ENCODE results near the gene UBE2D2. TPM values are rescaled to one million over a fixed set of nuclear protein-coding genes. Genes with fewer than 3 reads are reported as not detected.
A peak's percentile ranks its signal among the peaks of the same experiment; 100 is the strongest.

UBE2D2 gene
- total and polyA plus RNA-seq, 2 of the 13 experiments (the other 11 are each of a cell fraction or from before 2014, with no cell fraction given) = 79.1 to 109 TPM

- TF ChIP-seq IRF1 (CRISPR knock-in tag; IDR thresholded peaks at IDR 0.05; ENCODE audit: low read depth) = no peak
- TF ChIP-seq ZFX (CRISPR knock-in tag; IDR thresholded peaks at IDR 0.05; ENCODE audit: low read depth) = peak; percentile 82
- TF ChIP-seq, protein P1, sequence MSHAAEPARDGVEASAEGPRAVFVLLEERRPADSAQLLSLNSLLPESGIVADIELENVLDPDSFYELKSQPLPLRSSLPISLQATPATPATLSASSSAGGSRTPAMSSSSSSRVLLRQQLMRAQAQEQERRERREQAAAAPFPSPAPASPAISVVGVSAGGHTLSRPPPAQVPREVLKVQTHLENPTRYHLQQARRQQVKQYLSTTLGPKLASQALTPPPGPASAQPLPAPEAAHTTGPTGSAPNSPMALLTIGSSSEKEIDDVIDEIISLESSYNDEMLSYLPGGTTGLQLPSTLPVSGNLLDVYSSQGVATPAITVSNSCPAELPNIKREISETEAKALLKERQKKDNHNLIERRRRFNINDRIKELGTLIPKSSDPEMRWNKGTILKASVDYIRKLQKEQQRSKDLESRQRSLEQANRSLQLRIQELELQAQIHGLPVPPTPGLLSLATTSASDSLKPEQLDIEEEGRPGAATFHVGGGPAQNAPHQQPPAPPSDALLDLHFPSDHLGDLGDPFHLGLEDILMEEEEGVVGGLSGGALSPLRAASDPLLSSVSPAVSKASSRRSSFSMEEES (CRISPR knock-in tag; IDR thresholded peaks at IDR 0.05) = no peak
- peak; percentile 83; the same call in 1 of the 2 replicates for TF ChIP-seq ZNF234 (CRISPR knock-in tag; conservative IDR thresholded peaks at IDR 0.05)
- TF ChIP-seq DMTF1 (CRISPR knock-in tag; IDR thresholded peaks at IDR 0.05) = 0 out of 2 replicates have a peak, but pooled peaks have one; percentile 57
- peak; percentile 68 for TF ChIP-seq THAP11 (CRISPR knock-in tag; IDR thresholded peaks at IDR 0.05)
- TF ChIP-seq AHR (CRISPR knock-in tag; IDR thresholded peaks at IDR 0.05) = no peak
- TF ChIP-seq, protein P2, sequence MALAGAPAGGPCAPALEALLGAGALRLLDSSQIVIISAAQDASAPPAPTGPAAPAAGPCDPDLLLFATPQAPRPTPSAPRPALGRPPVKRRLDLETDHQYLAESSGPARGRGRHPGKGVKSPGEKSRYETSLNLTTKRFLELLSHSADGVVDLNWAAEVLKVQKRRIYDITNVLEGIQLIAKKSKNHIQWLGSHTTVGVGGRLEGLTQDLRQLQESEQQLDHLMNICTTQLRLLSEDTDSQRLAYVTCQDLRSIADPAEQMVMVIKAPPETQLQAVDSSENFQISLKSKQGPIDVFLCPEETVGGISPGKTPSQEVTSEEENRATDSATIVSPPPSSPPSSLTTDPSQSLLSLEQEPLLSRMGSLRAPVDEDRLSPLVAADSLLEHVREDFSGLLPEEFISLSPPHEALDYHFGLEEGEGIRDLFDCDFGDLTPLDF (CRISPR knock-in tag; IDR thresholded peaks at IDR 0.05) = peak; percentile 77
- 0 out of 2 replicates have a peak, but pooled peaks have one; percentile 27 for TF ChIP-seq ZSCAN22 (CRISPR knock-in tag; IDR thresholded peaks at IDR 0.05)
- TF ChIP-seq KMT2A (CRISPR knock-in tag; IDR thresholded peaks at IDR 0.05) = peak; percentile 71; the same call in 1 of the 2 replicates
- TF ChIP-seq CSRNP2 (CRISPR knock-in tag; conservative IDR thresholded peaks at IDR 0.05; ENCODE audit: low read depth) = 0 out of 2 replicates have a peak, but pooled peaks have one; percentile 25
- no peak for TF ChIP-seq HMGXB3 (CRISPR knock-in tag; IDR thresholded peaks at IDR 0.05; ENCODE audit: borderline replicate concordance)
- TF ChIP-seq ZNF263 (CRISPR knock-in tag; IDR thresholded peaks at IDR 0.05) = peak; percentile 87
- TF ChIP-seq, protein P3, sequence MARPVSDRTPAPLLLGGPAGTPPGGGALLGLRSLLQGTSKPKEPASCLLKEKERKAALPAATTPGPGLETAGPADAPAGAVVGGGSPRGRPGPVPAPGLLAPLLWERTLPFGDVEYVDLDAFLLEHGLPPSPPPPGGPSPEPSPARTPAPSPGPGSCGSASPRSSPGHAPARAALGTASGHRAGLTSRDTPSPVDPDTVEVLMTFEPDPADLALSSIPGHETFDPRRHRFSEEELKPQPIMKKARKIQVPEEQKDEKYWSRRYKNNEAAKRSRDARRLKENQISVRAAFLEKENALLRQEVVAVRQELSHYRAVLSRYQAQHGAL (CRISPR knock-in tag; IDR thresholded peaks at IDR 0.05; ENCODE audit: not compliant biosample characterization) = no peak
- TF ChIP-seq KDM1A (CRISPR knock-in tag; IDR thresholded peaks at IDR 0.05) = no peak
Measured at GRCh38 chr5:139637438-139638089, 76.4 kb downstream of the UBE2D2 start (continued).
